H1 (cell line): Measurements from ENCODE around the gene CHSY1.

Experiments used
- CEBPB ChIP-seq: IDR thresholded peaks from 2 replicates; pipeline ENCODE4 v1.6.1; 2012; ENCODE audit warnings: low read depth, low read length
- CTCF ChIP-seq, 3 experiments: IDR thresholded peaks; 1 replicate in 2 of 3; 2 replicates in 1 of 3; pipeline versions ENCODE4 v1.5.1 to v1.6.1; 2011; ENCODE audit warnings: low read length in 3 of 3, mild to moderate bottlenecking in 3 of 3, inconsistent platforms in 2 of 3, low read depth in 1 of 3, moderate library complexity in 1 of 3; ENCODE audit not compliant: insufficient read depth in 1 of 3; ENCODE audit errors: control extremely low read depth in 1 of 3
- EP300 ChIP-seq, 2 experiments: IDR thresholded peaks; 1 replicate in 1 of 2; 2 replicates in 1 of 2; pipeline ENCODE4 v1.6.1; 2011 to 2012; ENCODE audit warnings: low read depth in 2 of 2, low read length in 2 of 2, mild to moderate bottlenecking in 2 of 2, borderline replicate concordance in 1 of 2, inconsistent platforms in 1 of 2, moderate library complexity in 1 of 2
- FOSL1 ChIP-seq: IDR thresholded peaks from 2 replicates; pipeline ENCODE4 v1.6.1; 2011; ENCODE audit warnings: mild to moderate bottlenecking, low read depth, low read length, moderate library complexity; ENCODE audit not compliant: insufficient read depth
- POLR2A ChIP-seq, 2 experiments: IDR thresholded peaks; 1 replicate in 1 of 2; 2 replicates in 1 of 2; pipeline ENCODE4 v1.6.1; 2011; ENCODE audit warnings: low read depth in 2 of 2, low read length in 2 of 2, mild to moderate bottlenecking in 2 of 2; ENCODE audit errors: control extremely low read depth in 1 of 2
- POLR2AphosphoS5 ChIP-seq: IDR thresholded peaks from 2 replicates; pipeline ENCODE4 v1.6.1; 2011; ENCODE audit warnings: low read depth, low read length
- SP1 ChIP-seq: IDR thresholded peaks from 2 replicates; pipeline ENCODE4 v1.6.1; 2011; ENCODE audit warnings: low read depth, low read length

GRCh38 chr15:101207867-101208288, 44.0 kb downstream of the CHSY1 start:
- no peak for TF ChIP-seq CEBPB
- TF ChIP-seq SP1, result no peak
- TF ChIP-seq POLR2A (IDR thresholded peaks at IDR 0.05; ENCODE audit: control extremely low read depth in 1 of 2, low read depth in 2 of 2, low read length in 2 of 2), result no peak
- TF ChIP-seq FOSL1, result no peak
- TF ChIP-seq CTCF (IDR thresholded peaks at IDR 0.05; ENCODE audit: control extremely low read depth in 1 of 3, insufficient read depth in 1 of 3, low read depth in 1 of 3, low read length in 3 of 3), result no peak
- TF ChIP-seq EP300 (IDR thresholded peaks at IDR 0.05; ENCODE audit: borderline replicate concordance in 1 of 2, low read depth in 2 of 2, low read length in 2 of 2), result no peak
- no peak for TF ChIP-seq POLR2AphosphoS5
